ENCODE data around the gene PROC. TPM values are rescaled to one million over a fixed set of nuclear protein-coding genes. Genes with fewer than 3 reads are reported as not detected.
"Not testable (repeated sequence)": the region's sequence is repeated elsewhere in the genome, so short reads cannot be mapped to it uniquely, and the experiment has no call there.

The PROC gene
- total RNA-seq, 1 donor from 2014 or later: not detected

- no peaks in the 10 kb centered on the region for H3K9me3 Mint-ChIP-seq
- H3K4me1 Mint-ChIP-seq: peaks cover 3% of the 10 kb centered on the region
- TF ChIP-seq CTCF (conservative IDR thresholded peaks at IDR 0.05): no peak
- no peaks in the 10 kb centered on the region for H3K27me3 Mint-ChIP-seq (ENCODE audit: low read depth)
- peak overlapping the region; percentile 83 for H3K4me3 Mint-ChIP-seq
- H3K36me3 Mint-ChIP-seq (ENCODE audit: low read depth): no peaks in the 10 kb centered on the region
- DNase-seq (ENCODE audit: low read depth, low spot score): peak; percentile 67
- H3K27ac Mint-ChIP-seq (ENCODE audit: unreplicated experiment): no peak overlapping the region
Observed at GRCh38 chr2:127408004-127408806, 10.0 kb upstream of the PROC start.

- TF ChIP-seq CTCF (conservative IDR thresholded peaks at IDR 0.05): no peak
- no peaks in the 10 kb centered on the region for H3K9me3 Mint-ChIP-seq
- H3K4me1 Mint-ChIP-seq: peaks cover 3% of the 10 kb centered on the region
- H3K27ac Mint-ChIP-seq (ENCODE audit: unreplicated experiment): no peak overlapping the region
- peak overlapping the region; percentile 83 for H3K4me3 Mint-ChIP-seq
- H3K36me3 Mint-ChIP-seq (ENCODE audit: low read depth): no peaks in the 10 kb centered on the region
- peaks cover 2% of the 10 kb centered on the region for H3K27me3 Mint-ChIP-seq (ENCODE audit: low read depth)
- DNase-seq (ENCODE audit: low read depth, low spot score): no peak
Observed at GRCh38 chr2:127408807-127409099, 9.5 kb upstream of the PROC start.

GRCh38 chr2:127409716-127410115, 8.5 kb upstream of the PROC start:
- H3K9me3 Mint-ChIP-seq; H3K36me3 Mint-ChIP-seq (ENCODE audit: low read depth); H3K4me1 Mint-ChIP-seq; H3K27me3 Mint-ChIP-seq (ENCODE audit: low read depth); H3K27ac Mint-ChIP-seq (ENCODE audit: unreplicated experiment); DNase-seq (ENCODE audit: low read depth, low spot score): not testable (repeated sequence)
- peak overlapping the region; percentile 7 for H3K4me3 Mint-ChIP-seq

GRCh38 chr2:127410871-127411652, 7.2 kb upstream of the PROC start:
- Mint-ChIP-seq H3K27me3 (ENCODE audit: low read depth) (peaks cover 13% of the 10 kb centered on the region), H3K4me3 (no peak overlapping the region), H3K4me1 (peaks cover 3% of the 10 kb centered on the region), H3K36me3 (ENCODE audit: low read depth) (no peaks in the 10 kb centered on the region), H3K27ac (ENCODE audit: unreplicated experiment) (no peak overlapping the region), H3K9me3 (no peaks in the 10 kb centered on the region)
- DNase-seq (ENCODE audit: low read depth, low spot score): no peak
- no peak for TF ChIP-seq CTCF (conservative IDR thresholded peaks at IDR 0.05)

GRCh38 chr2:127411653-127412369, 6.4 kb upstream of the PROC start:
- Mint-ChIP-seq H3K4me3 (no peak overlapping the region), H3K9me3 (no peaks in the 10 kb centered on the region), H3K27me3 (ENCODE audit: low read depth) (peaks cover 20% of the 10 kb centered on the region), H3K4me1 (peaks cover 10% of the 10 kb centered on the region), H3K36me3 (ENCODE audit: low read depth) (no peaks in the 10 kb centered on the region), H3K27ac (ENCODE audit: unreplicated experiment) (no peak overlapping the region)
- DNase-seq (ENCODE audit: low read depth, low spot score): no peak
- no peak for TF ChIP-seq CTCF (conservative IDR thresholded peaks at IDR 0.05)
